Measurements from ENCODE around the gene PCGF3.
"Not testable (repeated sequence)": the region's sequence is repeated elsewhere in the genome, so short reads cannot be mapped to it uniquely, and the experiment has no call there.

The PCGF3 gene

DNA sequence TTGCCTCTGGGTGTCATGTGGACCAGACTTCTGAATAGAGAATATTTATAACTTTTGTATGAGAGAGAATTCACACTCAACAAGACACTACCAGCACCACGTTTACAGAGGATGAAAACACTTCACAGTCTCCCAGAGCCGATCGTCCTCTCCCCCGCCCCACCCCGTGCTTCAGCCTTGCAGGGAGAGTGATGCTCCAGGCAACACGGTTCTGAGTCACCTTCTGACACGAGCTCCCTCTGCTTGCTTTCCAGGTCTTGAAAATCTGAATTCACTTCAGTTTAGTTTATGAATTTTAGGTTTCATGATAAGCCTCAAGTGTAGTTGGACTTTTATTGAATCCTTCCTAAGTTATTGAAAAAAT is 60.5 kb downstream of the PCGF3 start:
- FAIRE-seq: peak; percentile 69

DNA sequence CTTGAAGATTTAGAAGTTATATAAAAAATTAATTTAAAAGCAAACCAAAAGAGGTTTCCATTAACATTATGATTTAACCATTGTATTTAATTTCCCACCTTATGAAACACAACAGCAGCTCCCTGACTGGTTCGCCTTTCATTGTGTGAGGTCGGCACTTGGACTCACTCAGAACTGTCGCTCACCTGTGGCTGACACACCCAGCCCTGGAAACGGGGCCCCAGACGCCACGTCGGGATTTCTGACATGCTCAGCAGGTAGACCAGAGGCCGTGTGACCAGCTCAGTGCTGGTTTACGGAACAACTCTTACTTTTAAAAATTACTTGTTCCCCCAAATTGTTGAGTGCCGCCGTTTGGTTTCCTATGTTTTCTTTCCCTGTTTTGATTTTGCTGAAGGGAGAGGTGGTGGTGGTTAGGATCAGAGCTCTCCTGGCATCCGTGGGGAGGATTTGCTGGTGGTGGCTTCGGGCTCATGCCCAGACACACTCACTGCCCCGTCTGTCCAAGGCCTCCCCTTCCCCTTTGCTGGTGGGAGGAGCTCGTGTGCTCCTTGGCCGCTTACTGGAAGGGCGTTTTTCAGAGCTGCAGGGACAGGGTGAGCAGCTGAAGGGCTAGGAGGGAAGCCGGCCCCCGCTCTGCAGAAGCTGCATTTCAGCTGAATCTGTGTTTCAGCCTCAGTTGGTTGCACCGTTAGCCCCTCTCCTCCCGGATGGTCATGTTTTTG is 61.1 kb downstream of the PCGF3 start:
- FAIRE-seq: no peak

DNA sequence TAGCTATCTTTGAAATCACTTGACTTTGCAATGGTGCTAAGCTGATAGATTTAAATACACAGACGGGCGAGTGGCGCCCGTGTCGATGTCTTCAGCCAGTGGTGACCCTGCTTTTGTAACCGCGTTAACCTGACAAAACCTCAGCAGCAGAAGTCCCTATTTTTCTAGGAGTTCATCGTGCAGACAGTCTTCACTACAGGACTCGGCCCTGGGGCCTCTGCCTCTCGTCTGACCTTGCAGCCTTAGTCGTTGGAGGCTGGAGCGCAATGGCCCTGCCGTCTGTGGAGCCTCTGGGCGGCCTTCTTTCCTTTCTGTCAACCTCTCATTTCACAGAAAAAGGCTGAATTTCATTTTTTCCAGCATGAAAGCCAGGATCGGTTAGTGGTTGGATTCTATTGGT is 62.4 kb downstream of the PCGF3 start:
- FAIRE-seq: no peak

DNA sequence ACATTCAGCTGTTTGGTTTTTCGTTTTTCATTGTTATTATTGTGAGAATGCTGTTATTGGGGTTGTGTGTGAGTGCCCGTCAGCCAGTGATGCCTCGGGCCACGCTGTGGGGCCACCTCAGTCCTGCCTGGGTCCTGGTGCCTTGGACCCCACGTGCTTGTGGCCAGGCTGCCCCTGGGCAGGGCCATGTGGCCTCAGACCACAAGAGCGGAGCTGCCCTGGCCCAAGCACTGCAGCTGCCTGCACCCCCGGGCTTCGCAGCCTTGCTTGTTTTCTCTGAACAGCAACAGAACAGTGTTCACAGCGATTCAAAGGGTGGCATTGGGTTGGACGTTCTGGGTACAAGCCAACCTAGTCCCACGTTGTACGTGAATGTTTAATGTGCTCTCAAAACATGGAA is 63.4 kb downstream of the PCGF3 start:
- no peak for FAIRE-seq

DNA sequence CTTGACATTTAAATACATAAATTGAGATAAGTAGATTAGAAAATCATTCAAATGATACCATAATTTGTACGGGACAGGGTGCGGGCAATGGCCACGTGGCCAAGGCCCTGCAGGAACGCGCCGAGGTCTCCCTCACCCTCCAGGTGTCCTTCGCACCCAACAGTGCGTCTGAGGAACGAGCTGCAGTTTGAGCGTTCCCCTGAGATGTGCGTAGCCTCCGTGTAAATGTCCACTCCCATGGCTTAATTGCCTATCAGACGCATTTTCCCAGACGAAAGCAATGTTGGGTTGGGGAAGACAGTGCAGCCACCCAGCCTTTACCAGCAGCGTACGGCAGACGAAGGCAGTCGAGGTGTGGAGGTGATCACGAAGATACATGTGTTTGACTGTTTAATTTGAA is 63.9 kb downstream of the PCGF3 start:
- no peak for FAIRE-seq

DNA sequence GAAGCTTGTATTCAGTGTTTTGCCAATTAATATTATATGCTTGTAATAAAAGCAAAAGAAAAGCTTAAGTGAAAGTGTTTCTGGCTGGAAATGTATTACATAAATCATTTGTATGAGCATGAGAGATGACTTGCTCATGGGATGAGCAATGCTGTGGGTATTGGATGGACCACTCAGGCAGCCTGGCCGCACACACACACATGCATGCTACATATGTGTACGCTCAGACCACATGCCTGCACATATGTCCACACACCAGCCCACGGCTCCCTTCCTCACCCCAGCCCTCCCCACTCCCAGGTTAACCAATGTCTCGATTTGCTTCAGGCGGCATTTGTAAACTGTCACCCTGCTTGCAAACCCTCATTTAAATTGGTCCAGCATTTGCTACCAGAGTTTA is 64.4 kb downstream of the PCGF3 start:
- FAIRE-seq: no peak

DNA sequence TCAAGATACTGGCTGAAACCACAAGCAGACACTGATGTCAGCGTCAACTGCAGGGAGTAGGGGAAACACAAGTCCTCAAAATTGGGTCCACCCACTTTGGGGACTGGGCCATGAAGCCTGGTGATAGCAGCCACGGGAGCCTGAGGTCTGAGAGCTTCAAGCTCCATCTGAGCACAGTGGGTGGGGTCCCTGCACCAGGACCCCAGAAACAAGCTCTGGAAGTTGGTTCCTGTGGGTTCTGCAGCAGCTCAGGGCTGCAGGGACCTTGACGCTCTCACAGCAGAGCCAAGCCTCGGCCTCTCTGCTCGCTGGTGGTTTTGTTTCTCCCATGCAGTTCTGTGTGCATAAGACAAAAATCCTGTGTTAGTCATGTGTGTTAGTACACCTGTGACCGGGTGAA is 65.8 kb downstream of the PCGF3 start:
- no peak for FAIRE-seq

DNA sequence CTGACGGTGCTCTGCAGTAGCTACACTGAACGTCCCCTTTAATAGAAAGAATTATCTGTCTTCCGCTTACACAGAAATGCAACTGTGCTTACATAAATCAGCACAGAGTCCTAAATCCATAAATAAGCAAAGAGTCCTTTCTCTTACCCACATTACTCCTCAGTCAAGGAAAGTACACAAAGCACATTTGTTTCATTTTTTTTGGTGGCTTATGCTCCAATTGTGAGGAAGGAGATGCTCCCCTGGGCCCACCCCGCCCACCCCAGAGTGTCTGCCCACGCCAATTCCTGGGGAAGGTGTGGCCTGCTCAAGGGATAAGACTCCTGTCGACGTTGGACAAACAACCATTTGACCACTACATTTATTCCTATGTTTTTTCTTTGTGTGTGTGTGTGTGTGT is 66.5 kb downstream of the PCGF3 start:
- FAIRE-seq: no peak

DNA sequence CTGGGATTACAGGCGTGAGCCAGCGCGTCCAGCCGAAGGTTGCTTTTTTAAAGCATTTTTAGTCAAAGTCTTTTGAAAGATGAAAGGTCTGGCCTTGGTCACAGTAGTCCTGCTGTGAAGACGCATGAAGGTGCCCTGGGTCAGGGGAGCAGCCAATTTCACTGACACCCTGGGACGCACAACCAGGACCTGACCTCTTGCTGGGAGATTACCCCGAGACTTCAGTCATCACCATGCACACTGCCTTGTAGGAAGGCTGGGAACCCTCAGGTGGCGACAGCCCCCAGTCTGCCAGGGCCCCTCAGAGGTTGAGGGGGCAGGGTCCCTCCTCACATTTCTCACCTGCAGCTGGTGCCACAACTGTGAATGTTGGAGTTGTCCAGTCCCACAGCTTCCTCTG is 67.1 kb downstream of the PCGF3 start:
- FAIRE-seq: no peak

DNA sequence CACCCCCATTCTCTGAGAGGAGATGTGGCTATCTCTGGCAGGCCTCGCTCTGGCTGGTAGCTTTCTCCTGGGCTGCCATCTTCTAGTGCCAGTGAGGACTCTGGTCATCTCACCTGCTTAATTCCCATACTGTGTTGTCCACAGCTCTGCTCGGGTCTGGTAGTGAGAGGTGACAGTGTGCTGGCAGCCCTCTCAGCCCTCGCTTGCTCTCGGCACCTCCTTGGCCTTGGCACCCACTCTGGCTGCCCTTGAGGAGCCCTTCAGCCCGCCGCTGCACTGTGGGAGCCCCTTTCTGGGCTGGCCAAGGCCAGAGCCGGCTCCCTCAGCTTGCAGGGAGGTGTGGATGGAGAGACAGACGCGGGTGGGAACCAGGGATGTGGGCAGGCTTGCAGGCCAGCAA is 67.6 kb downstream of the PCGF3 start:
- no peak for FAIRE-seq

DNA sequence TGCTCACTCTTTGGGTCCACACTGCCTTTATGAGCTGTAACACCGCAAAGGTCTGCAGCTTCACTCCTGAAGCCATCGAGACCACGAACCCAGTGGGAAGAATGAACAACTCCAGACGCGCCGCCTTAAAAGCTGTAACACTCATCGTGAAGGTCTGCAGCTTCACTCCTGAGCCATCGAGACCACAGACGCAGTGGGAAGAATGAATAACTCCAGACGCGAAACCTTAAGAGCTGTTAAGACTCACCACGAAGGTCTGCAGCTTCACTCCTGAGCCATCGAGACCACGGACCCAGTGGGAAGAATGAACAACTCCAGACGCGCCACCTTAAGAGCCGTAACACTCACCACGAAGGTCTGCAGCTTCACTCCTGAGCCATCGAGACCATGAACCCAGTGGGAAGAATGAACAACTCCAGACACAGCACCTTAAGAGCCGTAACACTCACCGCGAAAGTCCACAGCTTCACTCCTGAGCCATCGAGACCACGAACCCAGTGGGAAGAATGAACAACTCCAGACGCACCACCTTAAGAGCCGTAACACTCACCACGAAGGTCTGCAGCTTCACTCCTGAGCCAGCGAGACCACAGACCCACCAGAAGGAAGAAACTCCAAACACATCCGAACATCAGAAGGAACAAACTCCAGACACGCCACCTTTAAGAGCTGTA is 68.9 kb downstream of the PCGF3 start:
- FAIRE-seq: not testable (repeated sequence)

DNA sequence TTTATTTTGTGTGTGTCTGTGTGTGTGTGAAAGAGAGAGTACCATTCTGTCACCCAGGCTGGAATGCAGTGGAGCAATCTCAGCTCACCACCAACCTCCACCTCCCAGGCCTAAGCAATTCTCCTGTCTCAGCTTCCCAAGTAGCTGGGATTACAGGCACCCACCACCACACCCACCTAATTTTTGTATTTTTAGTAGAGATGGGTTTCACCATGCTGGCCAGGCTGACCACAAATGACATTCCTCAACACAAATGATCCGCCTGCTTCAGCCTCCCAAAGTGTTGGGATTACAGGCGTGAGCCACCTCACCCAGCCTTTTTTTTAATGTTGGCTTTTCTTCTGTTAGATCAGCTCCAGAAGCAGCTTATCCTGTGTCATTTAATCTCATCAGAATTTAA is 69.9 kb downstream of the PCGF3 start:
- FAIRE-seq: not testable (repeated sequence)

DNA sequence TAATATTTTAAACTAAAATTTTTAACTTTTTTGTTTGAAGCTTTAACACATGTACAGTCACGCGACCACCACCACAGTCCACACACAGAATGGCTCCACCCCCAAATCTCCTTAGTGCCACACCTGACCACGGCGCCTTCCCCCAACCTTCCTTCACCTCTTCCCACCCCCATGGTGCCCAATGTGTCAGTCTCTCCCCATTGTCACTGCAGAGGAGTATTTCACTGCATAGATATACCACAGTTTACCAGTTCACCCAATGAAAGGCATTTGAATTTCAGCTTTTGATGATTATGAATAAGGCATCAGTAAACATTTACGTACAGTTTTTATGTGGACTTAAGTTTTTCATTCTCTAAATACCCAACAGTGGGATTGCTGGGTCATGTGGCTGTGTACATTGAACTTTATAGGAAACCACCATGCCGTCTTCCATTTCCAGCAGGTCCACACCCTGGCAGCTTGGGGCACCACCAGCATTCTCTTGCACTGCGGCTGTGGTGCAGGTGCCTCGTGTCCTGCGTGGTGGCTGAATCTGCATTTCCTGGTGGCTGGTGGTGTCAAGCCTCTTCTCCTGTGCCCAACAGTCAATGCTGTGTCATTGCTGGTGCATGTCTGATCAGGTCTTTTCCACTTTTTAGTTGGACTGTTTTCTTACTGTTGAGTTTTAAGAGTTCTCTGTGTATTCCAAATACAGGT is 71.3 kb downstream of the PCGF3 start:
- FAIRE-seq: no peak

DNA sequence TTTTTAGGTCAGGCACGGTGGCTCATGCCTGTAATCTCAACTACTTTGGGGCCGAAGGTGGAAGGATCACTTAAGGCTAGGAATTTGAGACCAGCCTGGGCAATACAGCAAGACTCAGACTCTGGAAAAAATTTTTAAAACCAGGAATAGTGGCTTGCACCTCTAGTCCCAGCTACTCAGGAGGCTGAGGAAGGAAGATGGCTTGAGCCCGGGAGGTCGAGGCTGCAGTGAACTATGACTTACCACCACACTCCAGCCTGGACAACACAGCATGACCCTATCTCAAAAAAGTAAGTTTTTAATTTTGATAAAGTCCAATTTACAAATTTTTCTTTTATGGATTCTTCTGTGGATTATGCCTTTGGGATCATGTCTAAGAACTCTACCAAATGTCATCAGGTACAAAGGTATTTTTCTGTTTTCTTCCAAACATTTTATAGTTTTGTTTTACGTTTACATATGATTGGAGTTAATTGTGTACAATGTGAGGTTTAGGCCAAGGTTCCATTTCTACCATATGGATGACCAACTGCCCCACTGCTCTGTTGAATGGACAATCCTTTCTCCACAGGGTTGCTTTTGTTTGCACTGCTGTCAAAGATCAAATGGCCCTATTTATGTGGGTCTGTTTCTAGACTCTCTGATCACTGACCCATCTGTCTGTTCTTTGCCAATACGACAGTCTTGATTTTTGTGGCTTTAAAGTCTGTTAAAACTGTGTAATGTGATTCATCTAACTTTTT is 72.1 kb downstream of the PCGF3 start:
- no peak for FAIRE-seq

DNA sequence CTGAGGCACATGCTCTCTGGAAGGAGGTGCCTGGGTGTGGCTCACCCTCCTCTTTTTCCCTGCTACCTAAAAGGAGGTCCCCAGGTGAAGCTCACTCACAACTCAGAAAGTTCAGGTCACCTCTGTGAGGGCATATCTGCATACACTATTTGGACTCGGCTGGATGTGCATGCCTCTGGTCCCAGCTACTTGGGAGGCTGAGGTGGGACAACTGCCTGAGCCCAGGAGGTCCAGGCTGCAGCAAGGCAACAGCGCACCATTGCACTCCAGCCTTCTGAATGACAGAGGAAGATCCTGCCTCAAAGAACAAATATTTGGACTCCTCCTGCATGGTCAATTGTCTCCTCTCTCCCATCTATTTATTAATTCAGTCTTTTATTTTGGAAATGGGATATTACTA is 73.9 kb downstream of the PCGF3 start:
- no peak for FAIRE-seq

DNA sequence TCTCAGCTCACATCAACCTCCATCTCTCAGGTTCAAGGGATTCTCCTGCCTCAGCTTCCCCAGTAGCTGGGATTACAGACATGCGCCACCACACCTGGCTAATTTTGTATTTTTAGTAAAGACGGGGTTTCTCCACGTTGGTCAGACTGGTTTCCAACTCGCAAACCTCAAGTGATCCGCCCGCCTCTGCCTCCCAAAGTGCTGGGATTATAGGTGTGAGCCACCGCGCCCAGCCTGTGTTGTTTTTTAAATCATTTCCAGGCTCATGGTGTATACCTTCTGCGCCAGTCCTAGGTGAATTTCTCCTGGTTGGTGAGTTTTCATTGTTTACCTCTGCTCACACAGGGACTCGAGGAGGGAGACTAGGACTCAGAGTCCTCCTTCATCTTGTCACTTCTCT is 74.6 kb downstream of the PCGF3 start:
- not testable (repeated sequence) for FAIRE-seq

DNA sequence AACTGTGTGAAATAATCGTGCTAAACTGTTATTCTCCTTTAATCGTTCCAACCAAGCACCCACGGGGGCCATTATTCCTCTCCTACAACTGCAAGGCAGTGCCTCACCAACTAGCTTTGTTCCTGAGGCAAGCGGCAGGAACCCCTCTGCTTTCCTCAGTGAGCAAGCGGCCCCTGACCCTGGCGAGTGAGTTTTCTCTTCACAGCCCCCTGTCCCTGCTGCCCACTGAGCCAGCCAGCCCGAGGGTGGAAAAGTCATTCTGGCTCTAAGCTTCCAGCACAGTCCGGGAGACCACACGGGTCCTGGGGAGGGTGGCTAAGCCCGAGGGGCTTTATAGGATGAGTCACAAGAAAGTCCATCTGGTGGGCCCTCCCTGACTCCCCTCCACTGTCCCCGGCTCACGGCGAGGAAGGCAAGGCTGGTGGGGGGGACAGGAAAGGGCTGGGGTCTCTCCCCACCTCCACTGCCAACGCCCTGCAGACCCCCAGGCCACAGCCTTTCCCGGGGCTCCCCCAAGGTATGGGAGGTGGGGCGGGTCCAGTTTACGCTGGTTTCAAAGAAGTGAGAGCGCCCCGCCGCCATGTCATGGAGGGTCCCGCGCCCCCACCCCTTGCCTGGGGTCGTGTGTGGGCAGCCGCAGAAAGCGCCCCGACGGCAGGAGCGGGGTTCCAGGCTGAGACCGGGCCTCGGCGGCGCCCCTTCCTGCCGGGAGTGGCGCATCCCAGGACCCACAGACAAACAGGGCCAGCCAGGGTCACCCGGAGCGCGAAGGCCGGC is 75.3 kb downstream of the PCGF3 start:
- FAIRE-seq: no peak

DNA sequence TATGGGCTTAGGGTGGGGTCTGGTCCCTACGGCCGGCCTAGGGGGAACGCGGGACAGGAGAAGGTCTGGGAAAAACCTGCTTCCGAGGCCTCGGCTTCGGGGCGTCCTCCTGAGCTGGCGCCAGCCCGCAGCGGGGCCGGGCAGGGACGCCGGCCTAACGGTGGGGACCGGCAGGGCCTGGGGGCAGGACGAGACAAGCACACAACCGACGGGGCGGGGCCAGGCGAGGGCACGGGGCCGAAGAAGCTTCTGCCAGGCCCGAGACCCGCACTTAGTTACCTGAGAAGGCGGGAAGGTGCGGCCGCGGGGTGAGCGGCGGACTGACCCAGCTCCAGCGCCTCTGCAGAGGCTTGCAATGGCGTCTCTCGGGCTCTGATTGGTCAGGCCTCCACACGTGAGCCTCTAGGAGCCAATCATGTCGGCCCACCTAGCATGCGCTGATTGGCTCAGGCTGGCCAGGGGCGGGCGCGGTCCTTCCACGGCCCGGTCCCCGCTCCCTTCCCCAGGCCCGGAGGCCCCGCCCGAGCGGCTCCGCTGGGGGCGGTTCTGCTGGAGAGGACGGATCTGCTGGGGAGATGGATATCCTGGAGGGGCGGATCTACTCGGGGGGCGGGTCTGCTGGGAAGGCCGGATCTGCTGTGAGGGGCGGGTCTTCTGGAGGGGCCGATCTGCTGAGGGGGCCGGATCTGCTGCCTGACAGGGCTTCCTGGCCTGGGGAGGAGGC is 76.0 kb downstream of the PCGF3 start:
- peak; percentile 99 for FAIRE-seq

DNA sequence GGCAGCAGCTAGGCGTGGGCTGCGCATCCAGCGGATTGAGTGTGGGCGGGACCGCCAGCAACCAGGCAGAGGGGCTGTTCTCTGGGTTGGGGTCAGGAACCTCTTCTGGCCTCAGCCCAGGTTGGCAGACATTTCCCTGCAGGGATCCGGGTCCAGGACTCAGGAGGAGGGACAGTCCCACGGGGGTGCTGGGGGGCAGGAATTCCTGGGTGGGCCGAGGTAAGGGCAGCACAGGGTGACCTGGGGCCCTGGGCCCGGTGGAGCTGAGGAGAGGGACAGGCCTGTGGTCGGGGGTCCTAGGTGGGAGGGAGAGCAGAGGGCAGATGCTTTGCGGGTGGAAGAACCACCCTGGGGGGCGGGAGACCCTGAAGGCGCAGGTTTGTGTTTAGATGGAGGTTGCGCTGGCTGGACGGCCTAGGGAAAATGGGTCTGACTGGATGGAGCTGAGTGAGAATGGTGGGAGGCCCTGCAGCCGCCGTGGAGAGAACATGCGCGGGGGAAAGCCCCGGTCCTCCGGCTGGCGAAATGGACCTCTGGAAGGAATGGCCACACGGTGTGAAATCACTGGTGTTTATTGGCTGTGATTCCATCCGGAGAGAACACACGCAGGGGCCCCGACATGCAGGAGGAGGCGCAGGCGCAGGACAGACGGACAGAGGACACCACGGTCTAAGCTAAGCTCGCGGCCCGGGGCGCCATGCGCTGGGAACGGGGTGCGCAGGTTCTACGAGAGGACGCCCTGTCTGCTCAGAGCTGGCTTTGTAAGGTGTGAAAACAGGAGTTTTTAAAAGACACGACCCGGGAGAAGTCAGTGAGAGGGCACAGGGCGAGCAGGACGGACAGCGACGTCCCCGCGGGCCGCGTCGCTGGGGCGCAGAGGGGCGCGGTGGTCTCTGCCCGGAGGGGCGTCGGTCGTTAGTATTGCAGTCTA is 79.0 kb downstream of the PCGF3 start:
- no peak for FAIRE-seq

DNA sequence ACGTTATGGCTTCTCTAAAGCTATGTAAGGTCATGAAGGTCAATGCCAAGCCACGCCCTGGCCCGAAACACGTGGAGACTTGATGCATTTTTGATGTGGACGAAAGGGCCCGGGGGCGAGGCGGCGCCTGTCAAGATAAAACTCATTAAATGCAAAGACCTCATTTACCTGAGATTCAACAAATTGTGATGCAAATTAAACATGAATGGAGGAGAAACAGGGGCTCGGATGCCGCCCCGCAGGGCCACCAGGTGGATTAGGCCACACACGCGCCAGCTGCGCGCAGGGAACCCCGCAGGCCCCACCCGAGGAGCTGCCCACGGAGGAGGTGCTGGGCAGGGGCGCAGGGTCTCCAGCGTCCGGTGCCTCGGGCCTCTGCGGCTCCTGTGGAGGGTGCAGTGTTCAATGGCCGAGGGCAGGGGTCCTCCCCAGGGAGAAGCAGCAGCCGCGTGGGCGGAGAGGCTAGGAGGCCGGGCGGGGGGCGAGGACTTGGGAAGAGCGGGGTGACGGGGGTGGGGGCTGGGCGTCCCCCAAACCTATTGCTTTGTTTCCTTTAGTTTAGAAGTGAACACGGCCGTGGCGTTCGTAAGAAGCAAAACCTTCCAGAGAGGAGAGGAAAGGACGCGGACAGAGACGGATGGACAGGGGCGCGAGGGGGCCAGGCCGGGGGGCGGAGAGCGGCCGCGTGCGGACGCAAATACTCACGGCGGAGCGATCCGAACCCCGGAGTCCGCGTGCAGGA is 79.9 kb downstream of the PCGF3 start:
- FAIRE-seq: no peak
